ENCODE measurements around the gene NME7. TPM values are rescaled to one million over a fixed set of nuclear protein-coding genes. Genes with fewer than 3 reads are reported as not detected.
A peak's percentile ranks its signal among the peaks of the same experiment; 100 is the strongest.

NME7 gene
- total and polyA plus RNA-seq, 12 donors = 5.5 to 18.9 (median 10.5) TPM

GRCh38 chr1:169326261-169326955 is 41.2 kb downstream of the NME7 start:
- no peak for TF ChIP-seq CTCF (IDR thresholded peaks at IDR 0.05)
- Histone ChIP-seq H3K9me3 (peaks cover 0 to 26% (median 11%) of the 10 kb centered on the region in 11 donors), H3K4me1 (peaks cover 0 to 12% (median 0%) of the 10 kb centered on the region in 9 donors), H3K27me3 (no peaks in the 10 kb centered on the region), H3K4me3 (no peak overlapping the region), H3K36me3 (peaks cover 0 to 9% (median 0%) of the 10 kb centered on the region in 9 donors), H3K27ac (peak overlapping the region in 1 of 10 donors; percentile 24)
- no peak for ATAC-seq
- intact Hi-C loops (cut with DNase I) = no loop called here
- WGBS, 2 donors = 75 to 84% methylated on average over 3 of the region's 3 CpGs
- DNase-seq = no peak

GRCh38 chr1:169325117-169325516 is 42.5 kb downstream of the NME7 start:
- no peak for DNase-seq
- Histone ChIP-seq H3K4me3 (no peak overlapping the region), H3K4me1 (peaks cover 0 to 12% (median 0%) of the 10 kb centered on the region in 9 donors), H3K27me3 (no peaks in the 10 kb centered on the region), H3K36me3 (peaks cover 0 to 10% (median 0%) of the 10 kb centered on the region in 9 donors), H3K27ac (no peak overlapping the region), H3K9me3 (peaks cover 0 to 14% (median 0%) of the 10 kb centered on the region in 11 donors)
- no peak for ATAC-seq
- no peak for TF ChIP-seq CTCF (IDR thresholded peaks at IDR 0.05)
- intact Hi-C loops (cut with DNase I) = no loop called here
- whole genome bisulfite sequencing, 2 donors = 86 to 92% methylated on average over 1 of the region's 1 CpG

GRCh38 chr1:169322138-169322537 is 45.5 kb downstream of the NME7 start:
- Histone ChIP-seq H3K36me3 (peaks cover 0 to 10% (median 0%) of the 10 kb centered on the region in 9 donors), H3K27ac (no peak overlapping the region), H3K4me1 (peaks cover 0 to 11% (median 0%) of the 10 kb centered on the region in 9 donors), H3K9me3 (no peaks in the 10 kb centered on the region), H3K4me3 (no peak overlapping the region), H3K27me3 (no peaks in the 10 kb centered on the region)
- DNase-seq = no peak
- no peak for TF ChIP-seq CTCF (IDR thresholded peaks at IDR 0.05)
- 96 to 99% methylated on average over 3 of the region's 3 CpGs for WGBS, 2 donors
- no peak for ATAC-seq
- intact Hi-C loops (cut with DNase I) = no loop called here

DNA sequence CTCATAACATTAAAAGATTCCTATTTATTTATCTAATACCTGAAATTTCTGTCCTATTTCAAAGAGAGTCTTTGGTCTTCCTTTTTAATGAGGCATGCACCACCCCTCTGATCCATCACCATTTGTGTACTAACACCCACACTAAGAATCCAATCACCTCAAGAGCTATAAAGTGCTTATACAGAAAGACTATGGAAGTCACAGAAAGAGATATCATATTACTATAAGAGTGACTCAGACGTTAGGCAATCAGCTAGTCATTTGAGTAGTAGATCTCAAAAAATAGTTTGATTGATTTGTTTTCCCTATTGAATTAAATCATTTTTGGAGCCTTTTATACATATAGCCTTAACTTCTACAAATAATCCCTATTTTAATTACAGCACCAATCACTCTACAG is 46.1 kb downstream of the NME7 start:
- Histone ChIP-seq H3K9me3 (no peaks in the 10 kb centered on the region), H3K27me3 (no peaks in the 10 kb centered on the region), H3K4me1 (peaks cover 0 to 5% (median 0%) of the 10 kb centered on the region in 9 donors), H3K4me3 (no peak overlapping the region), H3K36me3 (peaks cover 0 to 10% (median 0%) of the 10 kb centered on the region in 9 donors), H3K27ac (no peak overlapping the region)
- no peak for TF ChIP-seq CTCF (IDR thresholded peaks at IDR 0.05)
- 91 to 96% methylated on average over 1 of the region's 1 CpG for WGBS, 2 donors
- intact Hi-C loops (cut with DNase I) = no loop called here
- no peak for ATAC-seq
- no peak for DNase-seq
